ENCODE data around the gene TACO1. TPM values are rescaled to one million over a fixed set of nuclear protein-coding genes. Genes with fewer than 3 reads are reported as not detected.

TACO1 gene
- total and polyA plus RNA-seq, 2 experiments from 2014 or later: 15.4 to 19.9 TPM

DNA sequence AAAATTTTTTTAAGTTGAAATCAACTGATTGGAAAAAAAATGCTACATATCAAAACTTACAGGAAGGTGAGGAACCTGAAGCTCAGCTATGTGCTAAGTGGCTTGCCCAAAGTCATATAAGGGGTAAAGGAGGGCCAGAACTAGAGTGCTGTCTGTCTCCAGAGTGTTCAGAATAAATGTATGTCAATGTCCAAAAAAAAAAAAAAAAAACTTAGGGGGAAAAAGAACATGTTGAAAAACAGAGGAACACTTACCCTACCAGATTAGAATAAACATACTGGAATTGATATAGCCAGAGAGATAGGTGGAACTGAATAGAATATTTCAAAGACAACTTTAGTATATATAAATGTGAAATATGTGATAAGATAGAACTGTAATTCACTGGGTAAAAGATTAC is 38.9 kb upstream of the TACO1 start:
- Histone ChIP-seq H3K4me3 (no peak overlapping the region), H3F3A (replicated peaks; ENCODE audit: low read depth) (no peaks in the 10 kb centered on the region), H3K36me3 (ENCODE audit: insufficient read depth) (peaks cover 3% of the 10 kb centered on the region; the same call in 1 of the 2 replicates), H3K79me2 (replicated peaks; ENCODE audit: insufficient read depth) (peaks cover 94% of the 10 kb centered on the region), H3K27me3 (ENCODE audit: insufficient read depth) (no peaks in the 10 kb centered on the region), H3K4me1 (ENCODE audit: insufficient read depth) (no peaks in the 10 kb centered on the region), H4K20me1 (replicated peaks; ENCODE audit: insufficient read depth) (peaks cover 35% of the 10 kb centered on the region), H3K27ac (ENCODE audit: low read depth) (no peak overlapping the region), H3K9me2 (ENCODE audit: insufficient read depth) (no peaks in the 10 kb centered on the region), H2AFZ (no peak overlapping the region), H3K4me2 (no peak overlapping the region)
- no peak overlapping the region for H3K4me3 Mint-ChIP-seq
- H3K27ac Mint-ChIP-seq: no peak overlapping the region
- TF ChIP-seq EZH2 (IDR thresholded peaks at IDR 0.05; ENCODE audit: low read depth, unreplicated experiment) (no peak), POLR2AphosphoS5 (IDR thresholded peaks at IDR 0.05; ENCODE audit: low read depth) (no peak), ZNF331 (CRISPR knock-in tag; IDR thresholded peaks at IDR 0.05; ENCODE audit: low read depth) (no peak), STAT1 (IDR thresholded peaks at IDR 0.05; ENCODE audit: unreplicated experiment) (no peak), ZNF114 (CRISPR knock-in tag; IDR thresholded peaks at IDR 0.05) (no peak), JUNB (IDR thresholded peaks at IDR 0.05; ENCODE audit: unreplicated experiment) (no peak), NANOG (IDR thresholded peaks at IDR 0.05; ENCODE audit: borderline replicate concordance) (no peak)
- TF ChIP-seq, protein P1, sequence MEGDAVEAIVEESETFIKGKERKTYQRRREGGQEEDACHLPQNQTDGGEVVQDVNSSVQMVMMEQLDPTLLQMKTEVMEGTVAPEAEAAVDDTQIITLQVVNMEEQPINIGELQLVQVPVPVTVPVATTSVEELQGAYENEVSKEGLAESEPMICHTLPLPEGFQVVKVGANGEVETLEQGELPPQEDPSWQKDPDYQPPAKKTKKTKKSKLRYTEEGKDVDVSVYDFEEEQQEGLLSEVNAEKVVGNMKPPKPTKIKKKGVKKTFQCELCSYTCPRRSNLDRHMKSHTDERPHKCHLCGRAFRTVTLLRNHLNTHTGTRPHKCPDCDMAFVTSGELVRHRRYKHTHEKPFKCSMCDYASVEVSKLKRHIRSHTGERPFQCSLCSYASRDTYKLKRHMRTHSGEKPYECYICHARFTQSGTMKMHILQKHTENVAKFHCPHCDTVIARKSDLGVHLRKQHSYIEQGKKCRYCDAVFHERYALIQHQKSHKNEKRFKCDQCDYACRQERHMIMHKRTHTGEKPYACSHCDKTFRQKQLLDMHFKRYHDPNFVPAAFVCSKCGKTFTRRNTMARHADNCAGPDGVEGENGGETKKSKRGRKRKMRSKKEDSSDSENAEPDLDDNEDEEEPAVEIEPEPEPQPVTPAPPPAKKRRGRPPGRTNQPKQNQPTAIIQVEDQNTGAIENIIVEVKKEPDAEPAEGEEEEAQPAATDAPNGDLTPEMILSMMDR (conservative IDR thresholded peaks at IDR 0.05; ENCODE audit: low read depth in 2 of 2): no peak
- TF ChIP-seq, protein P2, sequence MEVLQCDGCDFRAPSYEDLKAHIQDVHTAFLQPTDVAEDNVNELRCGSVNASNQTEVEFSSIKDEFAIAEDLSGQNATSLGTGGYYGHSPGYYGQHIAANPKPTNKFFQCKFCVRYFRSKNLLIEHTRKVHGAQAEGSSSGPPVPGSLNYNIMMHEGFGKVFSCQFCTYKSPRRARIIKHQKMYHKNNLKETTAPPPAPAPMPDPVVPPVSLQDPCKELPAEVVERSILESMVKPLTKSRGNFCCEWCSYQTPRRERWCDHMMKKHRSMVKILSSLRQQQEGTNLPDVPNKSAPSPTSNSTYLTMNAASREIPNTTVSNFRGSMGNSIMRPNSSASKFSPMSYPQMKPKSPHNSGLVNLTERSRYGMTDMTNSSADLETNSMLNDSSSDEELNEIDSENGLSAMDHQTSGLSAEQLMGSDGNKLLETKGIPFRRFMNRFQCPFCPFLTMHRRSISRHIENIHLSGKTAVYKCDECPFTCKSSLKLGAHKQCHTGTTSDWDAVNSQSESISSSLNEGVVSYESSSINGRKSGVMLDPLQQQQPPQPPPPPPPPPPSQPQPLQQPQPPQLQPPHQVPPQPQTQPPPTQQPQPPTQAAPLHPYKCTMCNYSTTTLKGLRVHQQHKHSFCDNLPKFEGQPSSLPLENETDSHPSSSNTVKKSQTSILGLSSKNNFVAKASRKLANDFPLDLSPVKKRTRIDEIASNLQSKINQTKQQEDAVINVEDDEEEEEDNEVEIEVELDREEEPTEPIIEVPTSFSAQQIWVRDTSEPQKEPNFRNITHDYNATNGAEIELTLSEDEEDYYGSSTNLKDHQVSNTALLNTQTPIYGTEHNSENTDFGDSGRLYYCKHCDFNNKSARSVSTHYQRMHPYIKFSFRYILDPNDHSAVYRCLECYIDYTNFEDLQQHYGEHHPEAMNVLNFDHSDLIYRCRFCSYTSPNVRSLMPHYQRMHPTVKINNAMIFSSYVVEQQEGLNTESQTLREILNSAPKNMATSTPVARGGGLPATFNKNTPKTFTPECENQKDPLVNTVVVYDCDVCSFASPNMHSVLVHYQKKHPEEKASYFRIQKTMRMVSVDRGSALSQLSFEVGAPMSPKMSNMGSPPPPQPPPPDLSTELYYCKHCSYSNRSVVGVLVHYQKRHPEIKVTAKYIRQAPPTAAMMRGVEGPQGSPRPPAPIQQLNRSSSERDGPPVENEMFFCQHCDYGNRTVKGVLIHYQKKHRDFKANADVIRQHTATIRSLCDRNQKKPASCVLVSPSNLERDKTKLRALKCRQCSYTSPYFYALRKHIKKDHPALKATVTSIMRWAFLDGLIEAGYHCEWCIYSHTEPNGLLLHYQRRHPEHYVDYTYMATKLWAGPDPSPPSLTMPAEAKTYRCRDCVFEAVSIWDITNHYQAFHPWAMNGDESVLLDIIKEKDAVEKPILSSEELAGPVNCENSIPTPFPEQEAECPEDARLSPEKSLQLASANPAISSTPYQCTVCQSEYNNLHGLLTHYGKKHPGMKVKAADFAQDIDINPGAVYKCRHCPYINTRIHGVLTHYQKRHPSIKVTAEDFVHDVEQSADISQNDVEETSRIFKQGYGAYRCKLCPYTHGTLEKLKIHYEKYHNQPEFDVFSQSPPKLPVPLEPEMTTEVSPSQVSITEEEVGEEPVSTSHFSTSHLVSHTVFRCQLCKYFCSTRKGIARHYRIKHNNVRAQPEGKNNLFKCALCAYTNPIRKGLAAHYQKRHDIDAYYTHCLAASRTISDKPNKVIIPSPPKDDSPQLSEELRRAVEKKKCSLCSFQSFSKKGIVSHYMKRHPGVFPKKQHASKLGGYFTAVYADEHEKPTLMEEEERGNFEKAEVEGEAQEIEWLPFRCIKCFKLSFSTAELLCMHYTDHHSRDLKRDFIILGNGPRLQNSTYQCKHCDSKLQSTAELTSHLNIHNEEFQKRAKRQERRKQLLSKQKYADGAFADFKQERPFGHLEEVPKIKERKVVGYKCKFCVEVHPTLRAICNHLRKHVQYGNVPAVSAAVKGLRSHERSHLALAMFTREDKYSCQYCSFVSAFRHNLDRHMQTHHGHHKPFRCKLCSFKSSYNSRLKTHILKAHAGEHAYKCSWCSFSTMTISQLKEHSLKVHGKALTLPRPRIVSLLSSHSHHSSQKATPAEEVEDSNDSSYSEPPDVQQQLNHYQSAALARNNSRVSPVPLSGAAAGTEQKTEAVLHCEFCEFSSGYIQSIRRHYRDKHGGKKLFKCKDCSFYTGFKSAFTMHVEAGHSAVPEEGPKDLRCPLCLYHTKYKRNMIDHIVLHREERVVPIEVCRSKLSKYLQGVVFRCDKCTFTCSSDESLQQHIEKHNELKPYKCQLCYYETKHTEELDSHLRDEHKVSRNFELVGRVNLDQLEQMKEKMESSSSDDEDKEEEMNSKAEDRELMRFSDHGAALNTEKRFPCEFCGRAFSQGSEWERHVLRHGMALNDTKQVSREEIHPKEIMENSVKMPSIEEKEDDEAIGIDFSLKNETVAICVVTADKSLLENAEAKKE (CRISPR knock-in tag; IDR thresholded peaks at IDR 0.05): no peak
- TF ChIP-seq, protein P3, sequence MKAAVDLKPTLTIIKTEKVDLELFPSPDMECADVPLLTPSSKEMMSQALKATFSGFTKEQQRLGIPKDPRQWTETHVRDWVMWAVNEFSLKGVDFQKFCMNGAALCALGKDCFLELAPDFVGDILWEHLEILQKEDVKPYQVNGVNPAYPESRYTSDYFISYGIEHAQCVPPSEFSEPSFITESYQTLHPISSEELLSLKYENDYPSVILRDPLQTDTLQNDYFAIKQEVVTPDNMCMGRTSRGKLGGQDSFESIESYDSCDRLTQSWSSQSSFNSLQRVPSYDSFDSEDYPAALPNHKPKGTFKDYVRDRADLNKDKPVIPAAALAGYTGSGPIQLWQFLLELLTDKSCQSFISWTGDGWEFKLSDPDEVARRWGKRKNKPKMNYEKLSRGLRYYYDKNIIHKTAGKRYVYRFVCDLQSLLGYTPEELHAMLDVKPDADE (IDR thresholded peaks at IDR 0.05): no peak
- DNase-seq (ENCODE audit: low spot score) (no peak), ATAC-seq (no peak)
- H3K9me3 Mint-ChIP-seq: no peaks in the 10 kb centered on the region
- peaks cover 6% of the 10 kb centered on the region; the same call in 1 of the 3 replicates for H3K36me3 Mint-ChIP-seq (ENCODE audit: low read depth)
- H3K27me3 Mint-ChIP-seq (ENCODE audit: insufficient read depth, low read depth, poor library complexity): peaks cover 3% of the 10 kb centered on the region
- H3K4me1 Mint-ChIP-seq: no peaks in the 10 kb centered on the region

All from GM23338 (cell line).